ENCODE results near the gene BASP1. TPM values are rescaled to one million over a fixed set of nuclear protein-coding genes. Genes with fewer than 3 reads are reported as not detected.

The BASP1 gene
- total RNA-seq, 2 experiments from 2014 or later = not detected

- CTCF ChIA-PET = interaction anchor here (0.7 kb wide), 1 partner anchor 146 kb away, joined by 3 read pairs; no protein-coding TSS in a partner anchor
- POLR2A ChIA-PET = no interaction called here
- no peak for DNase-seq
- H3K4me3 Mint-ChIP-seq = no peak overlapping the region
- H3K27ac Mint-ChIP-seq = no peak overlapping the region
- peaks cover 32% of the 10 kb centered on the region for H3K27me3 Mint-ChIP-seq
- no peaks in the 10 kb centered on the region for H3K9me3 Mint-ChIP-seq
- no peaks in the 10 kb centered on the region for H3K4me1 Mint-ChIP-seq
- no peaks in the 10 kb centered on the region for H3K36me3 Mint-ChIP-seq (ENCODE audit: low read depth)
These were observed 3.0 kb downstream of the BASP1 start for GRCh38 chr5:17220469-17220868.

DNA sequence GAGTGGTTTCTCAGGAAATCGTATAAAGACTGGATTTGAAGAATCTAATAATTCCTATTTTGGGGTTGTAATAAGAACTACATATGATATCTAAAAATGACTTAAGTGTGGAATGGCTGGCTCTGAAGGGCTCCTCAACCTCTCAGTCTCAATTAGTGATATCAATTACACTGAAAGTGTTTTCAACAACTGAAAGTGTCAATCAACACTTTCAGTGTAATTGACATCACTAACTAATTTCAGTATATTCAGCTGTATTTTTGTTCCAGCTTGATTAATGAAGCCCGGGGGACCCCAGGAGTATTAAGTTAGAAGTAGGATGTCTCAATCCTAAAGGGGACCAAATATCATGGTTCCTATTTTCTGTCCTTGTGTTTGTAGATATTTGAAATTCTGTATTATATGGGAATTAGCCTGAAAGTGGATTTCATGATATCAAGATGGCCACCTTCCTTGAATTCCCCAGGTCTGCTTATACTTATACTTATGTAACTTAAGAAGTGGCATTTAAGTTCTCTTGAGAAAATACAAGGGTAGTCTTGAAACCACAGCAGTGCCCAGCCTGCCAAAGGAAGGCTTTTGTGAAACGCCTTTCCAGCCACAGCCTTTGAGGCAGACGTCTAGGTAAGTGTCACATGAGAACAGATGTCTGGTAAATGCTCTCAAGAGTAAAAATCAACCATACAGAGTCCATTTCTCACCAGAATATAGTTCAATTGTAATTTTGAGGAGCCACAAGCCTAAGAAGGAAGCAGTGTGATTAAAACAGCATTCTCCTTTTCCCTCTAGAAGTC lies 4.6 kb downstream of the BASP1 start:
- no peaks in the 10 kb centered on the region for H3K4me1 Mint-ChIP-seq
- no peak overlapping the region for H3K4me3 Mint-ChIP-seq
- H3K36me3 Mint-ChIP-seq (ENCODE audit: low read depth) = no peaks in the 10 kb centered on the region
- H3K9me3 Mint-ChIP-seq = no peaks in the 10 kb centered on the region
- H3K27me3 Mint-ChIP-seq = peaks cover 18% of the 10 kb centered on the region
- no peak for DNase-seq
- no peak overlapping the region for H3K27ac Mint-ChIP-seq
- ChIA-PET POLR2A (no interaction called here), CTCF (no interaction called here)

DNA sequence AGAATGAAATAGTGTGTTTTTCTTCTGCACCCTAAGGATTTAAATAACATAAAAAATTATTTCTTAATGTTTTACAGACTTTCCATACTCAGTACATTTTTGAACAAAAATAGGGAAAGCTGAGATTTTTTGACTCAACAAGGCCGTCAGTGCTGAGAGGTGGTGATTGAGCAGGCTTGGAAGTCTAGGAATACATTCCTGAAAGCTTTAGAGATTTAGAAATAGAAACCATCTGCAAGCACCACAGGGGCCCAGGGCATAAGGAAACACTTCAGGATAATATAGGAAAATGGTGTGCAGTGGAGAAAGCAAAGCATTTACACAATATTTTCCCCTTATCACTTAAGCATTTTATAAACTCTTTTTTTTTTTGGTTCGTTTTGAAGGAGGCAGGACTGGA lies 5.2 kb downstream of the BASP1 start:
- H3K27me3 Mint-ChIP-seq = peaks cover 18% of the 10 kb centered on the region
- DNase-seq = no peak
- ChIA-PET POLR2A (no interaction called here), CTCF (no interaction called here)
- H3K27ac Mint-ChIP-seq = no peak overlapping the region
- H3K36me3 Mint-ChIP-seq (ENCODE audit: low read depth) = no peaks in the 10 kb centered on the region
- H3K4me1 Mint-ChIP-seq = no peaks in the 10 kb centered on the region
- H3K9me3 Mint-ChIP-seq = no peaks in the 10 kb centered on the region
- no peak overlapping the region for H3K4me3 Mint-ChIP-seq

GRCh38 chr5:17223367-17224185 lies 6.1 kb downstream of the BASP1 start:
- no peaks in the 10 kb centered on the region for H3K9me3 Mint-ChIP-seq
- H3K36me3 Mint-ChIP-seq (ENCODE audit: low read depth) = no peaks in the 10 kb centered on the region
- no peak for DNase-seq
- H3K27me3 Mint-ChIP-seq = peaks cover 15% of the 10 kb centered on the region
- ChIA-PET CTCF (no interaction called here), POLR2A (no interaction called here)
- no peak overlapping the region for H3K4me3 Mint-ChIP-seq
- H3K4me1 Mint-ChIP-seq = peaks cover under 1% of the 10 kb centered on the region
- H3K27ac Mint-ChIP-seq = no peak overlapping the region

DNA sequence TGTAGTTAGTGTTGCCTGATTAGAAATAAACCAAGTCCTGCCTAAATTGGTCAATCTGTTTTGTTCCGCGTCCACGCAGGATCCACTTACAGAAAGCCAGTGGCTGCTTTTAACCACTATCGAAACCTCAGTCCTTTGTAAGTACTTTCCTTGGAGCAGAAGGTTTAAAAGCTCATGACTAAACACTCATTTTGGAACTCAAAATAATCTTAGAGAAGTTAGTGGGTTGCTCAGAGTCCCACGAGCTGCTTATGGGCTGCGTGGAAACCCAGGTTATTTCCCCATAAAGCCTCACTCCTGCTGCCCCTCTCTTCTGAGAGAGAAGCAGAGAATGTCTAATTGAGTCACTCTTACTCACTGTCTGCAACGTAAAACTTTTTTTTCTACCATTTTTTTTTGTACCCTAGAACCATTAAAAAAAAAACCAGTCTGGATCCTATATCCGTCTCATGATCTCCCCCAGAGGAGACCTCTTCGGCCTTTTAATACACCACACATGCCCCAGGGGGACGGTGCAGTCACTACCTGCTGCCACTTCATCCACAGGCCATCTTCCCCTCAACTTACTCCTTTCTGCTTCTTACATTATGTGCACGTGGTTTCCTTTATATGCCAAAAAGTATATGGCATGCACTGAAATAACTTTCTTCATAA lies 7.6 kb downstream of the BASP1 start:
- DNase-seq = no peak
- H3K4me1 Mint-ChIP-seq = peaks cover 2% of the 10 kb centered on the region
- peaks cover 2% of the 10 kb centered on the region for H3K27me3 Mint-ChIP-seq
- no peaks in the 10 kb centered on the region for H3K9me3 Mint-ChIP-seq
- H3K36me3 Mint-ChIP-seq (ENCODE audit: low read depth) = no peaks in the 10 kb centered on the region
- H3K4me3 Mint-ChIP-seq = no peak overlapping the region
- no peak overlapping the region for H3K27ac Mint-ChIP-seq
- POLR2A ChIA-PET = no interaction called here
- CTCF ChIA-PET = no interaction called here

GRCh38 chr5:17225520-17225919 lies 8.1 kb downstream of the BASP1 start:
- ChIA-PET CTCF (no interaction called here), POLR2A (no interaction called here)
- DNase-seq = no peak
- H3K27me3 Mint-ChIP-seq = no peaks in the 10 kb centered on the region
- H3K36me3 Mint-ChIP-seq (ENCODE audit: low read depth) = no peaks in the 10 kb centered on the region
- H3K27ac Mint-ChIP-seq = no peak overlapping the region
- no peak overlapping the region for H3K4me3 Mint-ChIP-seq
- peaks cover 2% of the 10 kb centered on the region for H3K9me3 Mint-ChIP-seq
- peaks cover 2% of the 10 kb centered on the region for H3K4me1 Mint-ChIP-seq

DNA sequence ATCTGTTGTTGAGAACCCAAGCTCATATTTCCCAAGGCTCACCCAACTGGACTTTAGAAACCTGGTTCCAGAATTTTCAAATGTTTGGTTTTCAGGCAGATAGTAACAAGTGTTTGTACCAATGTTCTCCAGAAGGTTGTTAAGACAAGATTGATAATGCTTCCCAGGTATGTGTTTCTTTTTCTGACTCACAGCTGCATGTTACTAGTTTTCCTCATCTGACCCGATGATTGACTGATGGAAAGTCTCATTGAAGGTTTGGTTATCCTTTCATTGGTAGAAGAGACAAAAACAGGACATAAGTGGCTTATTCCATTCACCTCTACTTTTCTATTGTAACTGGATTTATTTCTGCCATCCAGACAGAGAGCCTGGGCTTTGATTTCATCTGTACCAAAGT lies 10.4 kb downstream of the BASP1 start:
- H3K27ac Mint-ChIP-seq = no peak overlapping the region

GRCh38 chr5:17228821-17229291 lies 11.4 kb downstream of the BASP1 start:
- Mint-ChIP-seq H3K4me1 (peaks cover 2% of the 10 kb centered on the region), H3K4me3 (no peak overlapping the region), H3K27ac (no peak overlapping the region), H3K9me3 (peaks cover 2% of the 10 kb centered on the region), H3K36me3 (ENCODE audit: low read depth) (no peaks in the 10 kb centered on the region), H3K27me3 (no peaks in the 10 kb centered on the region)
- CTCF ChIA-PET = no interaction called here
- no peak for DNase-seq
- POLR2A ChIA-PET = no interaction called here

More for the DNA sequence above, 10.4 kb downstream of the BASP1 start:
- Mint-ChIP-seq H3K4me1 (peaks cover 2% of the 10 kb centered on the region), H3K4me3 (no peak overlapping the region), H3K27me3 (no peaks in the 10 kb centered on the region), H3K9me3 (peaks cover 2% of the 10 kb centered on the region), H3K36me3 (ENCODE audit: low read depth) (no peaks in the 10 kb centered on the region)
- POLR2A ChIA-PET = no interaction called here
- DNase-seq = no peak
- CTCF ChIA-PET = no interaction called here

DNA sequence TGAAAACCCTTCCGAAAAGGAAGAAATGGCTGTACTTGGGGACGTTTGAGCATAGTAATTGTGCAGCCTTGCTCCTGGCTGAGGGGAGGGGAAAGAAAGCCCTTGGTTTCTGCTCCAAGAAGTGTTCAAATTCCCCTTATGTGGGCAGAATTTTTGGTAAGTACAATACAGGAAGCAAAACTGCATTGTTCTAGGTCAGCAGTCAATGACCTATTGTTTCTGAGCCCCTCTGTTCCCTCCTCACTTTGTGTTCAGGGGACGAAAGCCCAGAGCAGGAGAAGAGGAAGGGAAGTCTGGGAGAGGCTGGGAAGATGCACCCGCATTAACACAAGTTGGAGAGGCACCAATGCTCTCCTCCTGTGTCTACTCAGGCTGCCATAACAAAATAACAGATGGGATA lies 11.9 kb downstream of the BASP1 start:
- no peak overlapping the region for H3K4me3 Mint-ChIP-seq
- H3K4me1 Mint-ChIP-seq = peaks cover 2% of the 10 kb centered on the region
- no peaks in the 10 kb centered on the region for H3K36me3 Mint-ChIP-seq (ENCODE audit: low read depth)
- ChIA-PET CTCF (no interaction called here), POLR2A (no interaction called here)
- H3K27me3 Mint-ChIP-seq = no peaks in the 10 kb centered on the region
- DNase-seq = no peak
- H3K9me3 Mint-ChIP-seq = peaks cover 2% of the 10 kb centered on the region
- no peak overlapping the region for H3K27ac Mint-ChIP-seq

GRCh38 chr5:17230191-17230590 lies 12.8 kb downstream of the BASP1 start:
- Mint-ChIP-seq H3K4me1 (peaks cover 2% of the 10 kb centered on the region), H3K27ac (no peak overlapping the region), H3K36me3 (ENCODE audit: low read depth) (no peaks in the 10 kb centered on the region), H3K27me3 (no peaks in the 10 kb centered on the region), H3K4me3 (no peak overlapping the region), H3K9me3 (peaks cover 2% of the 10 kb centered on the region)
- POLR2A ChIA-PET = no interaction called here
- no peak for DNase-seq
- CTCF ChIA-PET = no interaction called here

DNA sequence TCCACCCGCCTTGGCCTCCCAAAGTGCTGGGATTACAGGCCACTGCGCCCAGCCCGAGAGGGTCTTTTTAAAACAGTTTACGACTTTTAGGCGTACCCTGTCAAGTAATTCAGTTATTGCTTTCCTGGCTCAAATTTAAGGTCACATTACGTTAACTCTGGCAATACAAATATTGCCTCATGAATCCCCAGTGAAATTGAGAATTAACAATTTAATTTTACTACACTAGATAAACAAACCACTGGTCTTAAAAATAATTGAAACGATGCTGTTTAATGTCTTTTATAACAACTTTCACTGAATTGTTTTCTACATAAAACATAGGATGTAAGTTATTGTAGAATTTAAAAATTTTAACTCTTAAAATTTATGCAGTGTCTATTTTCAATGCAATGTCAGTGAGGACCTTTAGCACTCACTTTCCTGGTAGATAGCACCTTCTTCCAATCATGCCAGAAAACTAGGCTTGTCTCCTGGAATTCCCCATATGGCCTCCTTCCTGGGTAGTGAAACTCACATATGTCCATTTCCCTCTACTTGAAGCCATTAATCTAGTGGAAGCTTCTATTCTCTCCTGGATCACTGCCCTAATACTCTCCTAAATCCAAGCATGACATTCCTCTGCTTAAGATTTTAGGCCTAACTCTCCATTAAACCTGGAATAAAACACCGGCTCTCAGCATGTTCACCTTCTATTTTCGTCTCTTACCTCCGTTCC lies 13.5 kb downstream of the BASP1 start:
- Mint-ChIP-seq H3K9me3 (peaks cover 2% of the 10 kb centered on the region), H3K27ac (no peak overlapping the region), H3K4me3 (no peak overlapping the region), H3K4me1 (peaks cover 2% of the 10 kb centered on the region), H3K36me3 (ENCODE audit: low read depth) (no peaks in the 10 kb centered on the region), H3K27me3 (no peaks in the 10 kb centered on the region)
- ChIA-PET CTCF (no interaction called here), POLR2A (no interaction called here)
- no peak for DNase-seq

DNA sequence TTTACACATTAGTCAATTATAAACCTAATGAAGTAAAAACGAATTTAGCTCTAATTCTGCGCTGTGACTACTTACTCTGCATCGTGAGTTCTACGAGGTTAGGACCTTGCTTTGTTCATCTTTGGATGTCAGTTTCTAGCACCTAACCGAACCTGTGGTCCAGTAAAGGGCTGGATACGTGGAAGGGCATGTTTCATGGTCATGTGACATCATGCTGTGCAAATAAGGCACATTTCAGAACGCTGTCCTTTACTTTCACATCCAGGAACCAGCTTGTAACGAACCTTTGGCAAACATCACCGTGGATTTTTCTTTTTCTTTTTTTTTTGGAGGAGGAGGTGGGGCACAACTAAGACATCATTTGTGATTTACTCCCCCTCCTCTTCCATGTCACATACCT lies 15.0 kb downstream of the BASP1 start:
- H3K4me3 Mint-ChIP-seq = no peak overlapping the region
- peaks cover 2% of the 10 kb centered on the region for H3K4me1 Mint-ChIP-seq
- no peak overlapping the region for H3K27ac Mint-ChIP-seq
- peaks cover 2% of the 10 kb centered on the region for H3K9me3 Mint-ChIP-seq
- H3K27me3 Mint-ChIP-seq = no peaks in the 10 kb centered on the region
- no peaks in the 10 kb centered on the region for H3K36me3 Mint-ChIP-seq (ENCODE audit: low read depth)
- POLR2A ChIA-PET = no interaction called here
- CTCF ChIA-PET = interaction anchor here (1.4 kb wide), 1 partner anchor 42 kb away, joined by 3 read pairs; no protein-coding TSS in a partner anchor
- no peak for DNase-seq

- POLR2A ChIA-PET = no interaction called here
- Mint-ChIP-seq H3K27me3 (no peaks in the 10 kb centered on the region), H3K36me3 (ENCODE audit: low read depth) (no peaks in the 10 kb centered on the region), H3K4me1 (peaks cover 2% of the 10 kb centered on the region), H3K27ac (no peak overlapping the region), H3K9me3 (peaks cover 5% of the 10 kb centered on the region), H3K4me3 (no peak overlapping the region)
- no peak for DNase-seq
- CTCF ChIA-PET = interaction anchor here (1.4 kb wide), 1 partner anchor 43 kb away, joined by 3 read pairs; no protein-coding TSS in a partner anchor
These were observed 16.1 kb downstream of the BASP1 start for GRCh38 chr5:17233488-17233887.
